ENCODE measurements around the gene ST3GAL5.
"Not testable (repeated sequence)": the region's sequence is repeated elsewhere in the genome, so short reads cannot be mapped to it uniquely, and the experiment has no call there.

Gene ST3GAL5

GRCh38 chr2:85899849-85900248 is 11.1 kb upstream of the ST3GAL5 start:
- POLR2A ChIA-PET: no interaction called here
- CTCF ChIA-PET: interaction anchor here (1.2 to 4.4 kb wide), 3 partner anchors 11 to 194 kb away, joined by 3 to 40 read pairs (median 3); partner anchors contain the start of gene ST3GAL5
- H3K4me3 ChIP-seq (ENCODE audit: low read depth, low read length): no peak overlapping the region
- no peak for DNase-seq (ENCODE audit: low read depth, low spot score)
- no peak for TF ChIP-seq CTCF (IDR thresholded peaks at IDR 0.05; ENCODE audit: insufficient read depth, low read length, missing control alignments)

- no peak for TF ChIP-seq CTCF (IDR thresholded peaks at IDR 0.05; ENCODE audit: insufficient read depth, low read length, missing control alignments)
- POLR2A ChIA-PET: no interaction called here
- H3K4me3 ChIP-seq (ENCODE audit: low read depth, low read length): no peak overlapping the region
- DNase-seq (ENCODE audit: low read depth, low spot score): no peak
- CTCF ChIA-PET: interaction anchor here (1.2 to 4.4 kb wide), 2 partner anchors 11 to 22 kb away, joined by 3 to 40 read pairs; partner anchors contain the start of gene ST3GAL5
Observed at GRCh38 chr2:85899284-85899683, 10.5 kb upstream of the ST3GAL5 start.

- TF ChIP-seq CTCF (IDR thresholded peaks at IDR 0.05; ENCODE audit: insufficient read depth, low read length, missing control alignments): no peak
- ChIA-PET CTCF (interaction anchor here (4.4 kb wide), 1 partner anchor 10 kb away, joined by 40 read pairs; the partner anchor contains the start of gene ST3GAL5), POLR2A (no interaction called here)
- no peak overlapping the region for H3K4me3 ChIP-seq (ENCODE audit: low read depth, low read length)
- no peak for DNase-seq (ENCODE audit: low read depth, low spot score)
Observed at GRCh38 chr2:85898881-85899280, 10.1 kb upstream of the ST3GAL5 start.

GRCh38 chr2:85894554-85895278 is 5.9 kb upstream of the ST3GAL5 start:
- POLR2A ChIA-PET; H3K4me3 ChIP-seq (ENCODE audit: low read depth, low read length); DNase-seq (ENCODE audit: low read depth, low spot score): not testable (repeated sequence)
- CTCF ChIA-PET: interaction anchor here (1.0 to 1.1 kb wide), 2 partner anchors 12 to 67 kb away, joined by 3 read pairs; no protein-coding TSS in a partner anchor

- no peak for TF ChIP-seq CTCF (IDR thresholded peaks at IDR 0.05; ENCODE audit: insufficient read depth, low read length, missing control alignments)
- DNase-seq (ENCODE audit: low read depth, low spot score): no peak
- ChIA-PET POLR2A (interaction anchor here (1.1 kb wide), 1 partner anchor 143 kb away, joined by 3 read pairs; no protein-coding TSS in a partner anchor), CTCF (interaction anchor here (1.3 kb wide), 1 partner anchor 107 kb away, joined by 3 read pairs; no protein-coding TSS in a partner anchor)
- H3K4me3 ChIP-seq (ENCODE audit: low read depth, low read length): 0 out of 2 replicates have a peak overlapping the region, but pooled peaks have one; percentile 6
Observed at GRCh38 chr2:85893428-85894258, 4.9 kb upstream of the ST3GAL5 start.

- CTCF ChIA-PET: interaction anchor here (0.7 to 7.1 kb wide), 7 partner anchors 13 to 187 kb away, joined by 3 to 70 read pairs (median 3); no protein-coding TSS in a partner anchor
- DNase-seq (ENCODE audit: low read depth, low spot score): no peak
- POLR2A ChIA-PET: no interaction called here
- no peak overlapping the region for H3K4me3 ChIP-seq (ENCODE audit: low read depth, low read length)
- TF ChIP-seq CTCF (IDR thresholded peaks at IDR 0.05; ENCODE audit: insufficient read depth, low read length, missing control alignments): no peak
Observed at GRCh38 chr2:85892216-85892944, 3.6 kb upstream of the ST3GAL5 start.

All from AG04449 (cell line).